ENCODE measurements around the gene LLCFC1. TPM values are rescaled to one million over a fixed set of nuclear protein-coding genes. Genes with fewer than 3 reads are reported as not detected.

Gene LLCFC1
- total RNA-seq, 1 donor from 2014 or later: not detected

GRCh38 chr7:142935941-142936565 lies 3.2 kb upstream of the LLCFC1 start:
- TF ChIP-seq CTCF (IDR thresholded peaks at IDR 0.05): no peak
- H3K4me3 ChIP-seq: no peak overlapping the region
- intact Hi-C loops (cut with DNase I): no loop called here
- no peaks in the 10 kb centered on the region for H3K4me1 ChIP-seq
- H3K27ac ChIP-seq: no peak overlapping the region
- H3K9me3 ChIP-seq: no peaks in the 10 kb centered on the region
- DNase-seq (ENCODE audit: low spot score in 2 of 2): no peak
- no peaks in the 10 kb centered on the region for H3K27me3 ChIP-seq
- H3K36me3 ChIP-seq: no peaks in the 10 kb centered on the region

- DNase-seq (ENCODE audit: low spot score in 2 of 2): no peak
- no peaks in the 10 kb centered on the region for H3K4me1 ChIP-seq
- no peak for TF ChIP-seq CTCF (IDR thresholded peaks at IDR 0.05)
- no peaks in the 10 kb centered on the region for H3K36me3 ChIP-seq
- H3K9me3 ChIP-seq: no peaks in the 10 kb centered on the region
- no peaks in the 10 kb centered on the region for H3K27me3 ChIP-seq
- intact Hi-C loops (cut with DNase I): no loop called here
- H3K4me3 ChIP-seq: no peak overlapping the region
- no peak overlapping the region for H3K27ac ChIP-seq
These were observed 673 bp upstream of the LLCFC1 start for GRCh38 chr7:142938611-142939010.

GRCh38 chr7:142940966-142941535 lies 1.8 kb downstream of the LLCFC1 start:
- intact Hi-C loops (cut with DNase I): no loop called here
- Histone ChIP-seq H3K9me3 (no peaks in the 10 kb centered on the region), H3K27ac (no peak overlapping the region), H3K27me3 (no peaks in the 10 kb centered on the region), H3K36me3 (no peaks in the 10 kb centered on the region), H3K4me1 (no peaks in the 10 kb centered on the region), H3K4me3 (no peak overlapping the region)
- TF ChIP-seq CTCF (IDR thresholded peaks at IDR 0.05): no peak
- DNase-seq (ENCODE audit: low spot score in 2 of 2): no peak

- DNase-seq (ENCODE audit: low spot score in 2 of 2): no peak
- no peak for TF ChIP-seq CTCF (IDR thresholded peaks at IDR 0.05)
- intact Hi-C loops (cut with DNase I): no loop called here
- no peaks in the 10 kb centered on the region for H3K4me1 ChIP-seq
- H3K27me3 ChIP-seq: no peaks in the 10 kb centered on the region
- H3K27ac ChIP-seq: no peak overlapping the region
- H3K9me3 ChIP-seq: no peaks in the 10 kb centered on the region
- no peaks in the 10 kb centered on the region for H3K36me3 ChIP-seq
- no peak overlapping the region for H3K4me3 ChIP-seq
These were observed 2.3 kb downstream of the LLCFC1 start for GRCh38 chr7:142941541-142941940.

- intact Hi-C loops (cut with DNase I): no loop called here
- Histone ChIP-seq H3K27me3 (no peaks in the 10 kb centered on the region), H3K4me1 (no peaks in the 10 kb centered on the region), H3K4me3 (no peak overlapping the region), H3K36me3 (no peaks in the 10 kb centered on the region), H3K27ac (no peak overlapping the region), H3K9me3 (no peaks in the 10 kb centered on the region)
- no peak for TF ChIP-seq CTCF (IDR thresholded peaks at IDR 0.05)
- DNase-seq (ENCODE audit: low spot score in 2 of 2): no peak
These were observed 3.5 kb downstream of the LLCFC1 start for GRCh38 chr7:142942746-142943145.
